ENCODE results near the gene SLC9A5. TPM values are rescaled to one million over a fixed set of nuclear protein-coding genes. Genes with fewer than 3 reads are reported as not detected.

The SLC9A5 gene
- total RNA-seq, 1 donor from 2014 or later: 17.2 TPM

- H3K4me1 Mint-ChIP-seq (ENCODE audit: unreplicated experiment): peaks cover 14% of the 10 kb centered on the region
- H3K9me3 Mint-ChIP-seq (ENCODE audit: unreplicated experiment): no peaks in the 10 kb centered on the region
- no peak for DNase-seq (ENCODE audit: low spot score)
- no peak overlapping the region for H3K27ac Mint-ChIP-seq (ENCODE audit: unreplicated experiment)
- peaks cover 9% of the 10 kb centered on the region for H3K36me3 Mint-ChIP-seq (ENCODE audit: low read depth, unreplicated experiment)
- TF ChIP-seq, protein P1, sequence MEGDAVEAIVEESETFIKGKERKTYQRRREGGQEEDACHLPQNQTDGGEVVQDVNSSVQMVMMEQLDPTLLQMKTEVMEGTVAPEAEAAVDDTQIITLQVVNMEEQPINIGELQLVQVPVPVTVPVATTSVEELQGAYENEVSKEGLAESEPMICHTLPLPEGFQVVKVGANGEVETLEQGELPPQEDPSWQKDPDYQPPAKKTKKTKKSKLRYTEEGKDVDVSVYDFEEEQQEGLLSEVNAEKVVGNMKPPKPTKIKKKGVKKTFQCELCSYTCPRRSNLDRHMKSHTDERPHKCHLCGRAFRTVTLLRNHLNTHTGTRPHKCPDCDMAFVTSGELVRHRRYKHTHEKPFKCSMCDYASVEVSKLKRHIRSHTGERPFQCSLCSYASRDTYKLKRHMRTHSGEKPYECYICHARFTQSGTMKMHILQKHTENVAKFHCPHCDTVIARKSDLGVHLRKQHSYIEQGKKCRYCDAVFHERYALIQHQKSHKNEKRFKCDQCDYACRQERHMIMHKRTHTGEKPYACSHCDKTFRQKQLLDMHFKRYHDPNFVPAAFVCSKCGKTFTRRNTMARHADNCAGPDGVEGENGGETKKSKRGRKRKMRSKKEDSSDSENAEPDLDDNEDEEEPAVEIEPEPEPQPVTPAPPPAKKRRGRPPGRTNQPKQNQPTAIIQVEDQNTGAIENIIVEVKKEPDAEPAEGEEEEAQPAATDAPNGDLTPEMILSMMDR (IDR thresholded peaks at IDR 0.05; ENCODE audit: unreplicated experiment): no peak
- peaks cover 21% of the 10 kb centered on the region for H3K27me3 Mint-ChIP-seq (ENCODE audit: unreplicated experiment)
- no peak overlapping the region for H3K4me3 Mint-ChIP-seq (ENCODE audit: unreplicated experiment)
Observed at GRCh38 chr16:67201411-67202345, 47.1 kb upstream of the SLC9A5 start.

- Mint-ChIP-seq H3K4me3 (ENCODE audit: unreplicated experiment) (no peak overlapping the region), H3K27ac (ENCODE audit: unreplicated experiment) (no peak overlapping the region), H3K4me1 (ENCODE audit: unreplicated experiment) (peaks cover 9% of the 10 kb centered on the region), H3K27me3 (ENCODE audit: unreplicated experiment) (peaks cover 19% of the 10 kb centered on the region), H3K9me3 (ENCODE audit: unreplicated experiment) (no peaks in the 10 kb centered on the region), H3K36me3 (ENCODE audit: low read depth, unreplicated experiment) (peaks cover 6% of the 10 kb centered on the region)
- TF ChIP-seq, protein P1 (IDR thresholded peaks at IDR 0.05; ENCODE audit: unreplicated experiment): no peak
- DNase-seq (ENCODE audit: low spot score): no peak
Observed at GRCh38 chr16:67202426-67202825, 46.4 kb upstream of the SLC9A5 start.

GRCh38 chr16:67202956-67203493, 45.8 kb upstream of the SLC9A5 start:
- H3K27me3 Mint-ChIP-seq (ENCODE audit: unreplicated experiment): peaks cover 19% of the 10 kb centered on the region
- DNase-seq (ENCODE audit: low spot score): no peak
- TF ChIP-seq, protein P1 (IDR thresholded peaks at IDR 0.05; ENCODE audit: unreplicated experiment): no peak
- no peak overlapping the region for H3K4me3 Mint-ChIP-seq (ENCODE audit: unreplicated experiment)
- H3K4me1 Mint-ChIP-seq (ENCODE audit: unreplicated experiment): peaks cover 9% of the 10 kb centered on the region
- no peak overlapping the region for H3K27ac Mint-ChIP-seq (ENCODE audit: unreplicated experiment)
- H3K9me3 Mint-ChIP-seq (ENCODE audit: unreplicated experiment): no peaks in the 10 kb centered on the region
- H3K36me3 Mint-ChIP-seq (ENCODE audit: low read depth, unreplicated experiment): peaks cover 6% of the 10 kb centered on the region

GRCh38 chr16:67204076-67204475, 44.7 kb upstream of the SLC9A5 start:
- Mint-ChIP-seq H3K9me3 (ENCODE audit: unreplicated experiment) (no peaks in the 10 kb centered on the region), H3K4me3 (ENCODE audit: unreplicated experiment) (no peak overlapping the region), H3K4me1 (ENCODE audit: unreplicated experiment) (peaks cover 10% of the 10 kb centered on the region), H3K27me3 (ENCODE audit: unreplicated experiment) (peaks cover 18% of the 10 kb centered on the region), H3K36me3 (ENCODE audit: low read depth, unreplicated experiment) (peaks cover 7% of the 10 kb centered on the region), H3K27ac (ENCODE audit: unreplicated experiment) (no peak overlapping the region)
- TF ChIP-seq, protein P1 (IDR thresholded peaks at IDR 0.05; ENCODE audit: unreplicated experiment): no peak
- no peak for DNase-seq (ENCODE audit: low spot score)
